ENCODE results near the gene MYCN. TPM values are rescaled to one million over a fixed set of nuclear protein-coding genes. Genes with fewer than 3 reads are reported as not detected.

Gene MYCN
- total and polyA plus RNA-seq, 5 donors from 2014 or later, result 0.08 to 2.2 (median 0.09) TPM; not detected in 2

- Mint-ChIP-seq H3K36me3 (no peaks in the 10 kb centered on the region), H3K27ac (peak overlapping the region in 1 of 3 donors; percentile 29), H3K9me3 (peaks cover 0 to 3% (median 0%) of the 10 kb centered on the region in 7 donors), H3K27me3 (peaks cover 4% of the 10 kb centered on the region), H3K4me1 (peaks cover 11 to 47% (median 18%) of the 10 kb centered on the region in 4 donors), H3K4me3 (no peak overlapping the region)
- ATAC-seq (ENCODE audit: low read depth in 2 of 2) (no peak), DNase-seq (no peak)
- peaks cover 5% of the 10 kb centered on the region for H3K4me1 ChIP-seq (ENCODE audit: control insufficient read depth, insufficient read depth, low read length, poor library complexity, severe bottlenecking)
- no peaks in the 10 kb centered on the region for H3K9me3 ChIP-seq (ENCODE audit: control insufficient read depth in 2 of 2, low read length in 2 of 2)
- H3K4me3 ChIP-seq (ENCODE audit: low read depth, low read length), result no peak overlapping the region
- no peaks in the 10 kb centered on the region for H3K36me3 ChIP-seq (ENCODE audit: control insufficient read depth, insufficient read depth, low read length)
- H3K27me3 ChIP-seq (ENCODE audit: control insufficient read depth, insufficient read depth, low read length), result no peaks in the 10 kb centered on the region
- no peak overlapping the region for H3K27ac ChIP-seq (ENCODE audit: insufficient read depth, low read length, poor library complexity, severe bottlenecking)
Observed at GRCh38 chr2:15971831-15972522, 31.6 kb downstream of the MYCN start.

- Histone ChIP-seq H3K27me3 (ENCODE audit: control insufficient read depth, insufficient read depth, low read length) (no peaks in the 10 kb centered on the region), H3K4me3 (ENCODE audit: low read depth, low read length) (no peak overlapping the region), H3K27ac (ENCODE audit: insufficient read depth, low read length, poor library complexity, severe bottlenecking) (no peak overlapping the region), H3K4me1 (ENCODE audit: control insufficient read depth, insufficient read depth, low read length, poor library complexity, severe bottlenecking) (no peaks in the 10 kb centered on the region), H3K36me3 (ENCODE audit: control insufficient read depth, insufficient read depth, low read length) (no peaks in the 10 kb centered on the region), H3K9me3 (ENCODE audit: control insufficient read depth in 2 of 2, low read length in 2 of 2) (no peaks in the 10 kb centered on the region)
- ATAC-seq (ENCODE audit: low read depth in 2 of 2), result no peak
- Mint-ChIP-seq H3K4me1 (peaks cover 7 to 31% (median 11%) of the 10 kb centered on the region in 4 donors), H3K27me3 (peaks cover 4% of the 10 kb centered on the region), H3K9me3 (peaks cover 0 to 3% (median 0%) of the 10 kb centered on the region in 7 donors), H3K4me3 (no peak overlapping the region), H3K27ac (peak overlapping the region in 1 of 3 donors; percentile 4), H3K36me3 (no peaks in the 10 kb centered on the region)
- DNase-seq, result no peak
Observed at GRCh38 chr2:15973481-15974401, 33.4 kb downstream of the MYCN start.

GRCh38 chr2:15974565-15975260 lies 34.4 kb downstream of the MYCN start:
- no peaks in the 10 kb centered on the region for H3K4me1 ChIP-seq (ENCODE audit: control insufficient read depth, insufficient read depth, low read length, poor library complexity, severe bottlenecking)
- Mint-ChIP-seq H3K27ac (peak overlapping the region in 1 of 3 donors; percentile 8), H3K27me3 (peaks cover 4% of the 10 kb centered on the region), H3K36me3 (no peaks in the 10 kb centered on the region), H3K4me1 (peaks cover 0 to 23% (median 6%) of the 10 kb centered on the region in 4 donors), H3K4me3 (no peak overlapping the region), H3K9me3 (peaks cover 0 to 3% (median 0%) of the 10 kb centered on the region in 7 donors)
- ATAC-seq (ENCODE audit: low read depth in 2 of 2), result no peak
- H3K27me3 ChIP-seq (ENCODE audit: control insufficient read depth, insufficient read depth, low read length), result no peaks in the 10 kb centered on the region
- no peak for DNase-seq
- no peak overlapping the region for H3K27ac ChIP-seq (ENCODE audit: insufficient read depth, low read length, poor library complexity, severe bottlenecking)
- H3K36me3 ChIP-seq (ENCODE audit: control insufficient read depth, insufficient read depth, low read length), result no peaks in the 10 kb centered on the region
- no peak overlapping the region for H3K4me3 ChIP-seq (ENCODE audit: low read depth, low read length)
- no peaks in the 10 kb centered on the region for H3K9me3 ChIP-seq (ENCODE audit: control insufficient read depth in 2 of 2, low read length in 2 of 2)

GRCh38 chr2:15975261-15975600 lies 34.9 kb downstream of the MYCN start:
- DNase-seq, result no peak
- Histone ChIP-seq H3K27me3 (ENCODE audit: control insufficient read depth, insufficient read depth, low read length) (no peaks in the 10 kb centered on the region), H3K4me3 (ENCODE audit: low read depth, low read length) (no peak overlapping the region), H3K36me3 (ENCODE audit: control insufficient read depth, insufficient read depth, low read length) (no peaks in the 10 kb centered on the region), H3K9me3 (ENCODE audit: control insufficient read depth in 2 of 2, low read length in 2 of 2) (no peaks in the 10 kb centered on the region), H3K4me1 (ENCODE audit: control insufficient read depth, insufficient read depth, low read length, poor library complexity, severe bottlenecking) (no peaks in the 10 kb centered on the region), H3K27ac (ENCODE audit: insufficient read depth, low read length, poor library complexity, severe bottlenecking) (no peak overlapping the region)
- ATAC-seq (ENCODE audit: low read depth in 2 of 2), result no peak
- no peaks in the 10 kb centered on the region for H3K36me3 Mint-ChIP-seq
- H3K9me3 Mint-ChIP-seq, result peaks cover 0 to 3% (median 0%) of the 10 kb centered on the region in 7 donors
- H3K4me1 Mint-ChIP-seq, result peaks cover 0 to 23% (median 6%) of the 10 kb centered on the region in 4 donors
- H3K4me3 Mint-ChIP-seq, result no peak overlapping the region
- no peak overlapping the region for H3K27ac Mint-ChIP-seq
- peaks cover 4% of the 10 kb centered on the region for H3K27me3 Mint-ChIP-seq

- Mint-ChIP-seq H3K27ac (no peak overlapping the region), H3K4me1 (peaks cover 0 to 21% (median 6%) of the 10 kb centered on the region in 4 donors), H3K27me3 (peaks cover 4% of the 10 kb centered on the region), H3K36me3 (no peaks in the 10 kb centered on the region), H3K4me3 (no peak overlapping the region), H3K9me3 (peaks cover 0 to 3% (median 0%) of the 10 kb centered on the region in 7 donors)
- Histone ChIP-seq H3K27ac (ENCODE audit: insufficient read depth, low read length, poor library complexity, severe bottlenecking) (no peak overlapping the region), H3K36me3 (ENCODE audit: control insufficient read depth, insufficient read depth, low read length) (no peaks in the 10 kb centered on the region), H3K4me3 (ENCODE audit: low read depth, low read length) (no peak overlapping the region), H3K4me1 (ENCODE audit: control insufficient read depth, insufficient read depth, low read length, poor library complexity, severe bottlenecking) (no peaks in the 10 kb centered on the region), H3K9me3 (ENCODE audit: control insufficient read depth in 2 of 2, low read length in 2 of 2) (no peaks in the 10 kb centered on the region), H3K27me3 (ENCODE audit: control insufficient read depth, insufficient read depth, low read length) (no peaks in the 10 kb centered on the region)
- ATAC-seq (ENCODE audit: low read depth in 2 of 2), result no peak
- DNase-seq, result peak in 1 of 3 donors; percentile 10
Observed at GRCh38 chr2:15975676-15976075, 35.3 kb downstream of the MYCN start.

GRCh38 chr2:15976354-15976753 lies 36.0 kb downstream of the MYCN start:
- no peak overlapping the region for H3K27ac Mint-ChIP-seq
- DNase-seq (no peak), ATAC-seq (ENCODE audit: low read depth in 2 of 2) (no peak)
- H3K27me3 Mint-ChIP-seq, result peaks cover 4% of the 10 kb centered on the region
- no peak overlapping the region for H3K4me3 ChIP-seq (ENCODE audit: low read depth, low read length)
- no peaks in the 10 kb centered on the region for H3K9me3 ChIP-seq (ENCODE audit: control insufficient read depth in 2 of 2, low read length in 2 of 2)
- H3K36me3 Mint-ChIP-seq, result no peaks in the 10 kb centered on the region
- H3K4me3 Mint-ChIP-seq, result no peak overlapping the region
- no peak overlapping the region for H3K27ac ChIP-seq (ENCODE audit: insufficient read depth, low read length, poor library complexity, severe bottlenecking)
- no peaks in the 10 kb centered on the region for H3K4me1 ChIP-seq (ENCODE audit: control insufficient read depth, insufficient read depth, low read length, poor library complexity, severe bottlenecking)
- no peaks in the 10 kb centered on the region for H3K36me3 ChIP-seq (ENCODE audit: control insufficient read depth, insufficient read depth, low read length)
- no peaks in the 10 kb centered on the region for H3K27me3 ChIP-seq (ENCODE audit: control insufficient read depth, insufficient read depth, low read length)
- peaks cover 0 to 3% (median 0%) of the 10 kb centered on the region in 7 donors for H3K9me3 Mint-ChIP-seq
- peaks cover 0 to 20% (median 6%) of the 10 kb centered on the region in 4 donors for H3K4me1 Mint-ChIP-seq

- Mint-ChIP-seq H3K36me3 (no peaks in the 10 kb centered on the region), H3K4me1 (peaks cover 0 to 18% (median 2%) of the 10 kb centered on the region in 4 donors), H3K27ac (peak overlapping the region in 1 of 3 donors; percentile 15), H3K27me3 (no peaks in the 10 kb centered on the region), H3K4me3 (no peak overlapping the region), H3K9me3 (peaks cover 0 to 3% (median 1%) of the 10 kb centered on the region in 7 donors)
- Histone ChIP-seq H3K36me3 (ENCODE audit: control insufficient read depth, insufficient read depth, low read length) (no peaks in the 10 kb centered on the region), H3K27ac (ENCODE audit: insufficient read depth, low read length, poor library complexity, severe bottlenecking) (no peak overlapping the region), H3K27me3 (ENCODE audit: control insufficient read depth, insufficient read depth, low read length) (no peaks in the 10 kb centered on the region), H3K4me3 (ENCODE audit: low read depth, low read length) (no peak overlapping the region), H3K4me1 (ENCODE audit: control insufficient read depth, insufficient read depth, low read length, poor library complexity, severe bottlenecking) (no peaks in the 10 kb centered on the region), H3K9me3 (ENCODE audit: control insufficient read depth in 2 of 2, low read length in 2 of 2) (no peaks in the 10 kb centered on the region)
- DNase-seq (no peak), ATAC-seq (ENCODE audit: low read depth in 2 of 2) (no peak)
Observed at GRCh38 chr2:15979051-15979758, 38.9 kb downstream of the MYCN start.
